Uterus (tissue), 4 donors: Measurements from ENCODE around the gene MTMR12. TPM values are rescaled to one million over a fixed set of nuclear protein-coding genes. Genes with fewer than 3 reads are reported as not detected.

Source experiments
- DNase-seq, 2 donors: peaks; one replicate each; pipeline ENCODE4 v3.0.0-alpha.2; 2019 to 2020
- H3K27ac ChIP-seq, 2 donors: fragments of 200-600 bp; sonication (generic); 1 replicate in 1 of 2; 2 replicates in 1 of 2; pipeline ENCODE4 v1.5.1; 2016 to 2018
- H3K27me3 ChIP-seq, 2 donors: fragments of 200-600 bp; sonication (generic); one replicate each; pipeline ENCODE4 v1.5.1; 2018 to 2019; ENCODE audit warnings: control low read depth in 1 of 2
- H3K36me3 ChIP-seq, 2 donors: fragments of 200-600 bp; sonication (generic); one replicate each; pipeline ENCODE4 v1.5.1; 2019; ENCODE audit warnings: control low read depth in 1 of 2
- H3K4me1 ChIP-seq, 2 donors: fragments of 200-600 bp; sonication (generic); one replicate each; pipeline ENCODE4 v1.5.1; 2018 to 2019; ENCODE audit warnings: control low read depth in 1 of 2
- H3K4me3 ChIP-seq, 2 donors: fragments of 200-600 bp; sonication (generic); 1 replicate in 1 of 2; 2 replicates in 1 of 2; pipeline ENCODE4 v1.5.1; 2018 to 2019; ENCODE audit warnings: mild to moderate bottlenecking in 1 of 2
- H3K9me3 ChIP-seq, 2 donors: fragments of 200-600 bp; sonication (generic); one replicate each; pipeline ENCODE4 v1.5.1; 2019; ENCODE audit warnings: control low read depth in 1 of 2
- CTCF ChIP-seq, 4 experiments: fragments of 200-600 bp in 2 of 4; fragments of 450-650 bp in 2 of 4; sonication (generic) in 2 of 4; IDR thresholded peaks; one replicate each; pipeline ENCODE4 v1.5.1; 2016 to 2019; ENCODE audit warnings: antibody characterized with exemption in 4 of 4, mild to moderate bottlenecking in 2 of 4, moderate library complexity in 1 of 4
- POLR2A ChIP-seq, 2 donors: fragments of 450-650 bp; IDR thresholded peaks; one replicate each; pipeline ENCODE4 v1.6.1; 2016; ENCODE audit warnings: antibody characterized with exemption in 2 of 2, mild to moderate bottlenecking in 1 of 2, moderate library complexity in 1 of 2
- intact Hi-C: fragments of 100-400 bp; cut with DNase I; formaldehyde crosslinking; loops from one replicate; pipeline ENCODE4 v1.15.1; 2023; ENCODE audit warnings: low total_unique reads
- total RNA-seq, 4 donors: library from RNA; depleted of rRNA in 3 of 4; stranded (reverse); fragments of >200 nt in 3 of 4; gene quantifications; one replicate each; pipeline versions ENCODE4 v1.1.0 to v1.2.4, GENCODE V29; 2014 to 2023
- donor health status: DM: yes; HTN: yes; CAD: no.

MTMR12 gene
- total RNA-seq, 4 donors from 2014 or later, result 37.6 to 96.6 (median 54.6) TPM

GRCh38 chr5:32201122-32201753 lies 111.5 kb downstream of the MTMR12 start:
- Histone ChIP-seq H3K27ac (no peak overlapping the region), H3K36me3 (no peaks in the 10 kb centered on the region), H3K4me3 (no peak overlapping the region), H3K4me1 (no peaks in the 10 kb centered on the region), H3K9me3 (no peaks in the 10 kb centered on the region), H3K27me3 (no peaks in the 10 kb centered on the region)
- TF ChIP-seq CTCF (IDR thresholded peaks at IDR 0.05) (no peak), POLR2A (IDR thresholded peaks at IDR 0.05) (no peak)
- DNase-seq, result no peak
- intact Hi-C loops, result no loop called here

- no peak overlapping the region for H3K27ac ChIP-seq
- H3K4me1 ChIP-seq, result no peaks in the 10 kb centered on the region
- no peak for TF ChIP-seq CTCF (IDR thresholded peaks at IDR 0.05)
- no peak for TF ChIP-seq POLR2A (IDR thresholded peaks at IDR 0.05)
- no peak overlapping the region for H3K4me3 ChIP-seq
- no peaks in the 10 kb centered on the region for H3K36me3 ChIP-seq
- no peaks in the 10 kb centered on the region for H3K9me3 ChIP-seq
- intact Hi-C loops, result no loop called here
- no peak for DNase-seq
- H3K27me3 ChIP-seq, result no peaks in the 10 kb centered on the region
These were observed 115.7 kb downstream of the MTMR12 start for GRCh38 chr5:32197032-32197431.

GRCh38 chr5:32195265-32195664 lies 117.5 kb downstream of the MTMR12 start:
- no peaks in the 10 kb centered on the region for H3K4me1 ChIP-seq
- no peak overlapping the region for H3K27ac ChIP-seq
- H3K36me3 ChIP-seq, result no peaks in the 10 kb centered on the region

GRCh38 chr5:32193591-32193990 lies 119.1 kb downstream of the MTMR12 start:
- TF ChIP-seq CTCF (IDR thresholded peaks at IDR 0.05), result no peak
- TF ChIP-seq POLR2A (IDR thresholded peaks at IDR 0.05), result no peak
- no peaks in the 10 kb centered on the region for H3K4me1 ChIP-seq
- peak; percentile 52 to 73 for DNase-seq
- H3K27me3 ChIP-seq, result no peaks in the 10 kb centered on the region
- H3K9me3 ChIP-seq, result no peaks in the 10 kb centered on the region
- H3K27ac ChIP-seq, result peak overlapping the region; percentile 33 to 51
- H3K36me3 ChIP-seq, result no peaks in the 10 kb centered on the region
- intact Hi-C loops, result no loop called here
- no peak overlapping the region for H3K4me3 ChIP-seq

More at GRCh38 chr5:32195265-32195664, 117.5 kb downstream of the MTMR12 start:
- intact Hi-C loops, result no loop called here
- Histone ChIP-seq H3K4me3 (no peak overlapping the region), H3K9me3 (no peaks in the 10 kb centered on the region), H3K27me3 (no peaks in the 10 kb centered on the region)
- no peak for DNase-seq
- TF ChIP-seq POLR2A (IDR thresholded peaks at IDR 0.05) (no peak), CTCF (IDR thresholded peaks at IDR 0.05) (no peak)

- Histone ChIP-seq H3K4me3 (no peak overlapping the region), H3K27me3 (no peaks in the 10 kb centered on the region), H3K36me3 (no peaks in the 10 kb centered on the region), H3K27ac (no peak overlapping the region), H3K4me1 (no peaks in the 10 kb centered on the region), H3K9me3 (peaks cover 0 to 8% of the 10 kb centered on the region in 2 donors)
- TF ChIP-seq POLR2A (IDR thresholded peaks at IDR 0.05) (no peak), CTCF (IDR thresholded peaks at IDR 0.05) (no peak)
- DNase-seq, result peak in 1 of 2 donors; percentile 54
- intact Hi-C loops, result no loop called here
These were observed 122.6 kb downstream of the MTMR12 start for GRCh38 chr5:32190095-32190494.
